Upper lobe of left lung (tissue), 6 donors: ENCODE results near the gene P2RY11. TPM values are rescaled to one million over a fixed set of nuclear protein-coding genes. Genes with fewer than 3 reads are reported as not detected.

Experiments used
- ATAC-seq, 2 donors: fragments of 200-7000 bp; cut with Tn5 transposase; one replicate each; pipeline ENCODE4 v1.9.1; 2022; ENCODE audit warnings: mild to moderate bottlenecking in 2 of 2, moderate library complexity in 2 of 2; ENCODE audit not compliant: low FRiP score in 2 of 2
- DNase-seq, 2 donors: peaks; one replicate each; pipeline ENCODE4 v3.0.0-alpha.2; 2019 to 2020
- H3K27ac ChIP-seq, 4 donors: fragments of 200-600 bp; sonication (generic); one replicate each; pipeline ENCODE4 v1.5.1; 2016 to 2019
- H3K27me3 ChIP-seq, 4 donors: fragments of 200-600 bp; sonication (generic); one replicate each; pipeline ENCODE4 v1.5.1; 2017 to 2019
- H3K36me3 ChIP-seq, 4 donors: fragments of 200-600 bp; sonication (generic); one replicate each; pipeline ENCODE4 v1.5.1; 2016 to 2019
- H3K4me1 ChIP-seq, 4 donors: fragments of 200-600 bp; sonication (generic); one replicate each; pipeline ENCODE4 v1.5.1; 2018 to 2019
- H3K4me3 ChIP-seq, 4 donors: fragments of 200-600 bp; sonication (generic); one replicate each; pipeline ENCODE4 v1.5.1; 2017 to 2019; ENCODE audit warnings: mild to moderate bottlenecking in 2 of 4, moderate library complexity in 1 of 4
- H3K9me3 ChIP-seq, 4 donors: fragments of 200-600 bp; sonication (generic); one replicate each; pipeline ENCODE4 v1.5.1; 2018 to 2019
- EP300 ChIP-seq, 4 donors: sonication (generic); formaldehyde crosslinking; IDR thresholded peaks; one replicate each; pipeline ENCODE4 v1.5.1; 2017; ENCODE audit warnings: antibody characterized with exemption in 4 of 4, control low read depth in 2 of 4
- POLR2A ChIP-seq, 4 donors: fragments of 450-650 bp; IDR thresholded peaks; one replicate each; pipeline ENCODE4 v1.5.1; 2016 to 2017; ENCODE audit warnings: antibody characterized with exemption in 4 of 4, mild to moderate bottlenecking in 2 of 4
- POLR2AphosphoS5 ChIP-seq, 2 donors: sonication (generic); formaldehyde crosslinking; IDR thresholded peaks; one replicate each; pipeline ENCODE4 v1.5.1; 2017; ENCODE audit warnings: antibody characterized with exemption in 2 of 2
- WGBS, 2 donors: methylation state at CpG; one replicate each; pipeline ENCODE4 v1.1.5; 2017 to 2018; 5-methylcytosine and 5-hydroxymethylcytosine counted together
- total RNA-seq, 6 donors: library from RNA; depleted of rRNA in 4 of 6; stranded (reverse); fragments of >200 nt in 4 of 6; gene quantifications; one replicate each; pipeline versions ENCODE4 v1.1.0 to v1.2.1, GENCODE V29; 2016 to 2021
- TF ChIP-seq, protein P1 (sequence below), 6 experiments: fragments of 450-650 bp in 4 of 6; fragments of 200-600 bp in 2 of 6; sonication (generic) in 2 of 6; IDR thresholded peaks; one replicate each; pipeline ENCODE4 v1.5.1; 2016 to 2019; ENCODE audit warnings: antibody characterized with exemption in 6 of 6
- donor health status: DM: no; HTN: no; CAD: no; lungs with moderate emphysema.
- donor health status: DM: no; HTN: yes; CAD: no; lungs with severe emphysema.

P2RY11 gene
- total RNA-seq, 6 donors from 2014 or later: 5.4 to 36.7 (median 15.3) TPM

DNA sequence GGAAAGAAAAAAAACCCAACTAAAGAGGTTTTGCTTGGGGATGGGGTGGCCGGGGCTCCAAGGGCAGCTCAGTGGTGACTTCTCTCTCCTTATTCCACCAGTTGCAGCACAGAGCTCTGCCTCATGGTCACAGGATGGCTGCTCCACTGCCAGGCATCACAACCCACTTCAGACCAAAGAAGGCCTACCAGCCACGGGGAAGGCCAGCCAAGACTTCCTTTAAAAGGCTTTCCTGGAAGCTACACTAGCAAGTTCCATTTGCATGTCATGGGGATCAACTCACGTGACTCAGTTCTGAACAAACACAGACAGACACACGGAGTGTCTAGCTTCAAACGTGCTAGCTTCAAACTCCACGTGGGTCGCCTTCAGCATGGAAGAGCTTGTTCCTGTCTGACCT is 21.4 kb downstream of the P2RY11 start:
- H3K4me1 ChIP-seq: no peaks in the 10 kb centered on the region
- ATAC-seq (no peak), DNase-seq (no peak)
- peaks cover 13 to 89% (median 61%) of the 10 kb centered on the region in 4 donors for H3K36me3 ChIP-seq
- no peaks in the 10 kb centered on the region for H3K27me3 ChIP-seq
- H3K4me3 ChIP-seq: no peak overlapping the region
- no peak overlapping the region for H3K27ac ChIP-seq
- TF ChIP-seq POLR2AphosphoS5 (IDR thresholded peaks at IDR 0.05): no peak
- no peak for TF ChIP-seq POLR2A (IDR thresholded peaks at IDR 0.05)
- TF ChIP-seq EP300 (IDR thresholded peaks at IDR 0.05): no peak
- TF ChIP-seq, protein P1, sequence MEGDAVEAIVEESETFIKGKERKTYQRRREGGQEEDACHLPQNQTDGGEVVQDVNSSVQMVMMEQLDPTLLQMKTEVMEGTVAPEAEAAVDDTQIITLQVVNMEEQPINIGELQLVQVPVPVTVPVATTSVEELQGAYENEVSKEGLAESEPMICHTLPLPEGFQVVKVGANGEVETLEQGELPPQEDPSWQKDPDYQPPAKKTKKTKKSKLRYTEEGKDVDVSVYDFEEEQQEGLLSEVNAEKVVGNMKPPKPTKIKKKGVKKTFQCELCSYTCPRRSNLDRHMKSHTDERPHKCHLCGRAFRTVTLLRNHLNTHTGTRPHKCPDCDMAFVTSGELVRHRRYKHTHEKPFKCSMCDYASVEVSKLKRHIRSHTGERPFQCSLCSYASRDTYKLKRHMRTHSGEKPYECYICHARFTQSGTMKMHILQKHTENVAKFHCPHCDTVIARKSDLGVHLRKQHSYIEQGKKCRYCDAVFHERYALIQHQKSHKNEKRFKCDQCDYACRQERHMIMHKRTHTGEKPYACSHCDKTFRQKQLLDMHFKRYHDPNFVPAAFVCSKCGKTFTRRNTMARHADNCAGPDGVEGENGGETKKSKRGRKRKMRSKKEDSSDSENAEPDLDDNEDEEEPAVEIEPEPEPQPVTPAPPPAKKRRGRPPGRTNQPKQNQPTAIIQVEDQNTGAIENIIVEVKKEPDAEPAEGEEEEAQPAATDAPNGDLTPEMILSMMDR (IDR thresholded peaks at IDR 0.05): no peak
- WGBS, 2 donors: 86 to 89% methylated on average over 6 to 7 of the region's 7 CpGs
- no peaks in the 10 kb centered on the region for H3K9me3 ChIP-seq

DNA sequence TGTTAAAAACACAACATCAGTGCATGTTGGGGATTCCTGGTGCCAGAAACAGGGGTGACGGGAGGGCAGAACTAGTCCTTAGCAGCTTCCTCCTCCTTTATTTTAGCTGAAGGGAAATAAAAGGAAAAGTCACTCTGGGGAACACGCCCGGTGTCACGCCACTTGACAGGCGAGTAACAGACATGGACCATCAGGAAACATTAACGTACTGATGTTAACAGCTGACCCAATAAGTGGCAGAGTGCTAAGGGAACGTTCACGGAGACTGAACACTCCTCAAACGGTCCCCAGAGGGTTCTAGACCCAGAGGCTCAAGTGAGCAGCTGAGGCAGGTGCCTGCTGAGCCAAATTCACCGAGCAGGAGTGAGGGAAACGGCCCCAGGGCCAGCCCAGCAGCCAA is 22.1 kb downstream of the P2RY11 start:
- Histone ChIP-seq H3K27me3 (no peaks in the 10 kb centered on the region), H3K36me3 (peaks cover 15 to 90% (median 67%) of the 10 kb centered on the region in 4 donors), H3K4me1 (no peaks in the 10 kb centered on the region), H3K9me3 (no peaks in the 10 kb centered on the region), H3K27ac (peak overlapping the region in 2 of 4 donors; percentile 35 to 60), H3K4me3 (no peak overlapping the region)
- ATAC-seq (no peak), DNase-seq (no peak)
- 72 to 89% methylated on average over 6 to 11 of the region's 11 CpGs for WGBS, 2 donors
- no peak for TF ChIP-seq POLR2AphosphoS5 (IDR thresholded peaks at IDR 0.05)
- TF ChIP-seq, protein P1 (IDR thresholded peaks at IDR 0.05): no peak
- TF ChIP-seq POLR2A (IDR thresholded peaks at IDR 0.05): no peak
- TF ChIP-seq EP300 (IDR thresholded peaks at IDR 0.05): no peak

DNA sequence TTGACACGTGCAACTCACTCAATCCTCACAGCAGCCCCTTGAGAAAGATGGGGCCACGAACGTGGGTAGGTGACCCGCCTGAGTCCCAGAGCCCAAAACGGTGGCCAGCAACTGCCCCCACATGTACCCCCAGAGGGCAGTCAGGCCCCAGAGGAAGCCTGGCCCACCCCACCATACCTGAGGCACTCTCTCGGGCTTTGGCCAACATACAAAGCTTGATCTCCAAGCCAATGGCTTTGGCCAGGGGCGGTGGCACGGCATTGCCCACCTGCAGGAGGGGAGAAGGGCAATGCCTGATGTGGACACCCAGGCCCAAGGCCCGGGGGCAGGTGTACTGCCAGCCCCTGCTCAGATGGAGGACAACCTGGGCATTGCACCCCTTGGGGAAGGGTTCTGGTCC is 22.5 kb downstream of the P2RY11 start:
- ATAC-seq (no peak), DNase-seq (peak in 1 of 2 donors; percentile 72)
- Histone ChIP-seq H3K27me3 (no peaks in the 10 kb centered on the region), H3K27ac (peak overlapping the region in 2 of 4 donors; percentile 39 to 60), H3K9me3 (no peaks in the 10 kb centered on the region), H3K4me1 (no peaks in the 10 kb centered on the region), H3K4me3 (no peak overlapping the region), H3K36me3 (peaks cover 17 to 95% (median 71%) of the 10 kb centered on the region in 4 donors)
- TF ChIP-seq, protein P1 (IDR thresholded peaks at IDR 0.05): no peak
- TF ChIP-seq POLR2A (IDR thresholded peaks at IDR 0.05): no peak
- no peak for TF ChIP-seq EP300 (IDR thresholded peaks at IDR 0.05)
- TF ChIP-seq POLR2AphosphoS5 (IDR thresholded peaks at IDR 0.05): no peak
- 80 to 91% methylated on average over 5 of the region's 9 CpGs for WGBS, 2 donors

DNA sequence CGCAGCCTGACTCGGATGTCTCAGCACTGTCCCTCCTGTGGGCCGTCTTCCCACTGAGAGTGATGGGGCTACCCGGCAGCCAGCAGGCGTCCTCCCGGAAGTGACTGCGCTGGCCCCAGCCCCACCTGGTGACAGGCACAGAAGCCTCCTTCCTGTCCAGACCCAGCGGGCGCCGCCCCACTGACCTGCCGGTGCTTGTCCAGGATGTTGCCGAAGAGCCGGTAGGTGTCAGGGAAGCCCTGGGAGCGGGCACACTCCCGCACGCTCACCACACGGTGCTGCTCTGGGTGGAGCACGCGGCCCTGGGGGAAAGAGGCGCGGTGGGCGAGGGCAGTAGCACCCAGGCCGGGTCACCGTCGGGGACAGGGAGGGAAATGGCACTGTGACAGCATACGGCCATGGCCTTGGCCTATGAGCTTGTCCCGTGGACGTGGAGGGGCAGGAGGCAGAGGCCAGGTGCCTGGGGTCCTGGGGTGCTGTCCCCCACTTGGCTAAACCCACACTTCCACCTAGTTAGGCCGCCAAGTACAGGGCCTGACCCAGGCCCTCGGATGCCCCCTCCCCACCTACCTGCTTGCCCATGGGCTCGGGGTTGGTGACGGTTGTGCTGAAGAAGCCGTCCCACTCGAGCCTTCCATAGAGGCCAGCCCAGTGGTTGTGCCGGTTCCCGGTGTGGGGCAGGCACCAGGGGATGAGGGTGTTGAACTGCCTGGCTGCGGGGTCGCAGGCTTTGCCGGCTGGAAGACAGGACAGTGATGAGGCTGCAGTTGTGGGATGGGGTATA is 24.2 kb downstream of the P2RY11 start:
- Histone ChIP-seq H3K9me3 (no peaks in the 10 kb centered on the region), H3K27ac (peak overlapping the region; percentile 35 to 87 (median 60)), H3K4me1 (no peaks in the 10 kb centered on the region), H3K36me3 (peaks cover 26 to 99% (median 79%) of the 10 kb centered on the region in 4 donors), H3K4me3 (peak overlapping the region in 3 of 4 donors; percentile 36 to 51 (median 48)), H3K27me3 (no peaks in the 10 kb centered on the region)
- 76 to 78% methylated on average over 14 to 33 of the region's 39 CpGs for WGBS, 2 donors
- DNase-seq: peak; percentile 82 to 90
- TF ChIP-seq, protein P1 (IDR thresholded peaks at IDR 0.05): peak in 1 of 6 experiments; percentile 19
- TF ChIP-seq POLR2AphosphoS5 (IDR thresholded peaks at IDR 0.05) (no peak), POLR2A (IDR thresholded peaks at IDR 0.05) (peak in 1 of 4 donors; percentile 56)
- ATAC-seq: peak; percentile 25 to 89
